Measurements from ENCODE around the gene HOMER1. TPM values are rescaled to one million over a fixed set of nuclear protein-coding genes. Genes with fewer than 3 reads are reported as not detected.

Gene HOMER1
- total RNA-seq, 4 donors from 2014 or later: 4.9 to 10.6 (median 8.2) TPM

DNA sequence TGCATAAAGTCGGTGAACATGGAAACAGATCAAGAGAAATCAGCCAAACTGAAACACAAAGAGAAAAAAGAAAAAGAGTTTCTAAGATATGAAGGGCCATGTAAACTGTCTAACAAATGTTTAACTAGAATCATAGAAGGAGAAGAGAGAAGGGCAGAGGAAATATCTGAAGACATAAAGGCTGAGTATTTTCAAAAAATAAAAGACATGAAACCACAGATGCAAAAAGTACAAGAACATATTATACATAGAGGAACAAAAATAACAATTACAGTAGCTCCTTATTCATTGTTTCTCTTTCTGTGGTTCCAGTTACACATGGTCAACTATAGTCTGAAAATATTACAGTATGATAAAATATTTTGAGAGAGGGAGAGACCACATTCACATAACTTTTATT, 106.3 kb downstream of the HOMER1 start:
- WGBS, 2 donors: 82 to 86% methylated on average over 1 of the region's 1 CpG
- H3K27ac ChIP-seq: no peak overlapping the region
- intact Hi-C loops (cut with DNase I): no loop called here

DNA sequence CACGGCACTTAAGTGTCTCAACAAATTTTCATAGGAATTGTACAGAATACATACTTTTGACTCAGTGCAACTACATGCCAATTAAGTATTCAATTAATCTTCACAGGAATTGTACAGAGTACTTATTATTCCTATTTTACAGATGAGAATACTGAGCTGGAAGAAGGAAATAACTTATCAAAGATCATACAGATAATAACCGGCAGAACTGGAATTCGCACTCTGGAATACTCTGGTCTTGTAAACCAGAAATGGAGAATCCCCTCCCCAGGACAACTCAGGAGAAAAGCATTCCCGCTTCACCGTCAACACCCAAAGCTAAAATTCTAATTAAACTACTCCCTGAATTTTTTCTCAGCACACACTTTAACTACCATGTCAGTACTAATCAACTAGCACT, 112.7 kb downstream of the HOMER1 start:
- Histone ChIP-seq H3K36me3 (peaks cover 0 to 2% (median 0%) of the 10 kb centered on the region in 3 donors), H3K4me3 (no peak overlapping the region), H3K9me3 (no peaks in the 10 kb centered on the region), H3K4me1 (no peaks in the 10 kb centered on the region), H3K27ac (no peak overlapping the region), H3K27me3 (no peaks in the 10 kb centered on the region)
- DNase-seq: no peak
- TF ChIP-seq, protein P1, sequence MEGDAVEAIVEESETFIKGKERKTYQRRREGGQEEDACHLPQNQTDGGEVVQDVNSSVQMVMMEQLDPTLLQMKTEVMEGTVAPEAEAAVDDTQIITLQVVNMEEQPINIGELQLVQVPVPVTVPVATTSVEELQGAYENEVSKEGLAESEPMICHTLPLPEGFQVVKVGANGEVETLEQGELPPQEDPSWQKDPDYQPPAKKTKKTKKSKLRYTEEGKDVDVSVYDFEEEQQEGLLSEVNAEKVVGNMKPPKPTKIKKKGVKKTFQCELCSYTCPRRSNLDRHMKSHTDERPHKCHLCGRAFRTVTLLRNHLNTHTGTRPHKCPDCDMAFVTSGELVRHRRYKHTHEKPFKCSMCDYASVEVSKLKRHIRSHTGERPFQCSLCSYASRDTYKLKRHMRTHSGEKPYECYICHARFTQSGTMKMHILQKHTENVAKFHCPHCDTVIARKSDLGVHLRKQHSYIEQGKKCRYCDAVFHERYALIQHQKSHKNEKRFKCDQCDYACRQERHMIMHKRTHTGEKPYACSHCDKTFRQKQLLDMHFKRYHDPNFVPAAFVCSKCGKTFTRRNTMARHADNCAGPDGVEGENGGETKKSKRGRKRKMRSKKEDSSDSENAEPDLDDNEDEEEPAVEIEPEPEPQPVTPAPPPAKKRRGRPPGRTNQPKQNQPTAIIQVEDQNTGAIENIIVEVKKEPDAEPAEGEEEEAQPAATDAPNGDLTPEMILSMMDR (IDR thresholded peaks at IDR 0.05): no peak
- no peak for TF ChIP-seq POLR2A (IDR thresholded peaks at IDR 0.05)
- intact Hi-C loops (cut with DNase I): no loop called here
- 83 to 95% methylated on average over 5 of the region's 5 CpGs for WGBS, 2 donors

More for the DNA sequence above, 106.3 kb downstream of the HOMER1 start:
- no peak for DNase-seq
- TF ChIP-seq, protein P1 (IDR thresholded peaks at IDR 0.05): no peak
- TF ChIP-seq POLR2A (IDR thresholded peaks at IDR 0.05): no peak
- peaks cover 0 to 13% (median 11%) of the 10 kb centered on the region in 3 donors for H3K9me3 ChIP-seq
- H3K27me3 ChIP-seq: no peaks in the 10 kb centered on the region
- no peak overlapping the region for H3K4me3 ChIP-seq
- peaks cover 0 to 10% (median 0%) of the 10 kb centered on the region in 3 donors for H3K36me3 ChIP-seq
- H3K4me1 ChIP-seq: no peaks in the 10 kb centered on the region

DNA sequence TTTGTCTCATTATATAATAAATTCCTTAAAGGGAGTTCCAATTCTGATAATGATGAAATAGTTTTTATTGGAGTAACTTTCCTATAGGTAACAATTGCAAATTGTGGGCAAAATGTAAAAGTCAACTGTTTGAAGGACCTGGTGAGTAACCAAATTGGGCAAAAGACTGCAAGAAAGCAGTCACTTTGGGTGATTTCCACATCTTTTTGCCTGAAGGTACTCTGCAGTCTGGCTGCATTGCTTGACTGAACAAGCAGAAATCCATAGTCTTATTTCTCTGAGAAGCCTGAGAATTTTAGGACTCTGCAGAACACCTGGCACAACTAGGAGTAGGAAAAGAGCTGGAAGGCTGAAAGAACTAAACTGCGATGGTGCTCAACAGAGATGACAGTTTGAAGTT, 114.9 kb downstream of the HOMER1 start:
- H3K9me3 ChIP-seq: no peaks in the 10 kb centered on the region
- H3K27ac ChIP-seq: no peak overlapping the region
- H3K36me3 ChIP-seq: peaks cover 0 to 13% (median 0%) of the 10 kb centered on the region in 3 donors
- TF ChIP-seq, protein P1 (IDR thresholded peaks at IDR 0.05): no peak
- no peak for TF ChIP-seq POLR2A (IDR thresholded peaks at IDR 0.05)
- no peak for DNase-seq
- no peaks in the 10 kb centered on the region for H3K27me3 ChIP-seq
- intact Hi-C loops (cut with DNase I): no loop called here
- H3K4me3 ChIP-seq: no peak overlapping the region
- H3K4me1 ChIP-seq: no peaks in the 10 kb centered on the region
- WGBS, 2 donors: 45 to 47% methylated on average over 1 of the region's 1 CpG

DNA sequence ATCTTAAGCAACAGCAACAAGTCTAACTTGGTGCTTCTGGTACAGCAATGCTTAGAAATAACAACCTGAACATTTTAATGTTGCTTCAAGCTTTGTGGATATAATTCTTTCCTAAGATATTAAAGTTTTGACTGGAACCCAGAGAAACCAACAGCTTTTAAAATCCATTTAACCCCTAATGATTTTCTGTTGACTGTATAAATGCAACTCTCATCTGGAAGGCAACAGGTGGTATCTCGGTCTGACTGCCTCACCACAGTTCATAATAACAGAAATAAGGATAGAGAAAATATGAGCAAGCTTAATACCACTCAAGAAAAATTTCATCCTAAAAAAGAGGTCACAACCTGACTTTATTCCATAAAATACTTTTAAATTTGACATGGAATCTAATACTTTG, 116.9 kb downstream of the HOMER1 start:
- Histone ChIP-seq H3K4me1 (no peaks in the 10 kb centered on the region), H3K27ac (no peak overlapping the region), H3K36me3 (peaks cover 0 to 13% (median 0%) of the 10 kb centered on the region in 3 donors), H3K27me3 (no peaks in the 10 kb centered on the region), H3K9me3 (no peaks in the 10 kb centered on the region), H3K4me3 (no peak overlapping the region)
- intact Hi-C loops (cut with DNase I): no loop called here
- TF ChIP-seq, protein P1 (IDR thresholded peaks at IDR 0.05): no peak
- no peak for TF ChIP-seq POLR2A (IDR thresholded peaks at IDR 0.05)
- 87 to 88% methylated on average over 1 of the region's 1 CpG for WGBS, 2 donors
- no peak for DNase-seq

DNA sequence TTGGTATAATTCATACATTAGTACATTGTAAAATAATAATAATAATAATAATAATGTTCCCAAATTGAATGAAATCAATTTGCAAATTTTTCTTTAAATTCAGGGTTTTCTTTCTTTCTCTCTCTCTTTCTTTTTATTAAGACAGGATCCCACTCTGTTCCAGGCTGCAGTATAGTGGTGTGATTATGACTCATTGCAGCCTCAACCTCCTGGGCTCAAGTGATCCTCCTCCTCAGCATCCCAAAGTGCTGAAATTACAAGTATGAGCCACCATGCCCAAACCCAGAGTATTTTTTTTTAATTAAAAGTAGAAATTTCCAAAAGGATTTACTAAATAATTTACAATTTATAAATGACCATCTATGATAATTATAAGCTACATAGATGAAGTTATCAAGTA, 117.7 kb downstream of the HOMER1 start:
- peaks cover 0 to 13% (median 0%) of the 10 kb centered on the region in 3 donors for H3K36me3 ChIP-seq
- TF ChIP-seq, protein P1 (IDR thresholded peaks at IDR 0.05): no peak
- no peak for TF ChIP-seq POLR2A (IDR thresholded peaks at IDR 0.05)
- DNase-seq: no peak
- H3K4me1 ChIP-seq: no peaks in the 10 kb centered on the region
- H3K4me3 ChIP-seq: no peak overlapping the region
- H3K27me3 ChIP-seq: no peaks in the 10 kb centered on the region
- H3K27ac ChIP-seq: no peak overlapping the region
- H3K9me3 ChIP-seq: no peaks in the 10 kb centered on the region
- intact Hi-C loops (cut with DNase I): no loop called here

Data from esophagus squamous epithelium (tissue), 5 donors.